ENCODE measurements around the gene PRDM11. TPM values are rescaled to one million over a fixed set of nuclear protein-coding genes. Genes with fewer than 3 reads are reported as not detected.

PRDM11 gene
- total and polyA plus RNA-seq, 10 of the 15 experiments (the other 5 are each of a cell fraction or from before 2014, with no cell fraction given), result 0.03 to 2.4 (median 0.53) TPM

- H3K4me3 ChIP-seq, result no peak overlapping the region
- ATAC-seq (no peak), FAIRE-seq (no peak), DNase-seq (ENCODE audit: low read depth, low spot score) (no peak)
- intact Hi-C loops (cut with micrococcal nuclease; ENCODE audit: unreplicated experiment), result no loop called here
- no peak overlapping the region for H3K4me2 ChIP-seq (ENCODE audit: control insufficient read depth, insufficient read depth)
- ChIA-PET CTCF (no interaction called here), POLR2A (no interaction called here), RAD21 (ENCODE audit: unreplicated experiment) (no interaction called here), SMC1A (ENCODE audit: uncharacterized antibody, unreplicated experiment) (no interaction called here)
- no peak overlapping the region for H2AFZ ChIP-seq (ENCODE audit: control insufficient read depth, low read depth, low read length)
- no peak for TF ChIP-seq SP1 (IDR thresholded peaks at IDR 0.05; ENCODE audit: low read depth, low read length)
- no peak for TF ChIP-seq CHD4 (IDR thresholded peaks at IDR 0.05)
- no peak for TF ChIP-seq HDGF (IDR thresholded peaks at IDR 0.05)
- TF ChIP-seq, protein P1, sequence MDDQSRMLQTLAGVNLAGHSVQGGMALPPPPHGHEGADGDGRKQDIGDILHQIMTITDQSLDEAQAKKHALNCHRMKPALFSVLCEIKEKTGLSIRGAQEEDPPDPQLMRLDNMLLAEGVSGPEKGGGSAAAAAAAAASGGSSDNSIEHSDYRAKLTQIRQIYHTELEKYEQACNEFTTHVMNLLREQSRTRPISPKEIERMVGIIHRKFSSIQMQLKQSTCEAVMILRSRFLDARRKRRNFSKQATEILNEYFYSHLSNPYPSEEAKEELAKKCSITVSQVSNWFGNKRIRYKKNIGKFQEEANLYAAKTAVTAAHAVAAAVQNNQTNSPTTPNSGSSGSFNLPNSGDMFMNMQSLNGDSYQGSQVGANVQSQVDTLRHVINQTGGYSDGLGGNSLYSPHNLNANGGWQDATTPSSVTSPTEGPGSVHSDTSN (IDR thresholded peaks at IDR 0.05; ENCODE audit: insufficient replicate concordance, low read depth, low read length), result no peak
- no peak for TF ChIP-seq TCF3 (IDR thresholded peaks at IDR 0.05; ENCODE audit: borderline replicate concordance, insufficient read depth, low read depth, low read length)
- no peak overlapping the region for H3K9ac ChIP-seq (ENCODE audit: control insufficient read depth, insufficient read depth, low read length)
- no peaks in the 10 kb centered on the region; the same call in 2 of the 3 replicates for H3K9me3 ChIP-seq (replicated peaks; ENCODE audit: control insufficient read depth, insufficient read depth, low read length)
- BruUV-seq (replicated peaks), result no TSS peak
- no peaks in the 10 kb centered on the region for H3K36me3 ChIP-seq (ENCODE audit: control insufficient read depth in 2 of 2, insufficient read depth in 2 of 2, low read length in 1 of 2)
- H3K4me1 ChIP-seq (ENCODE audit: control insufficient read depth, insufficient read depth, low read length), result no peaks in the 10 kb centered on the region; the same call in 1 of the 2 replicates
- peaks cover 2 to 6% of the 10 kb centered on the region in 2 experiments; a peak in 3 of 4 replicates for H3K27me3 ChIP-seq (replicated peaks in 1 of 2; ENCODE audit: control insufficient read depth in 2 of 2, insufficient read depth in 2 of 2, low read length in 1 of 2)
- no peaks in the 10 kb centered on the region for H3K79me2 ChIP-seq (ENCODE audit: control insufficient read depth, insufficient read depth, low read length)
- no peaks in the 10 kb centered on the region for H4K20me1 ChIP-seq (ENCODE audit: control insufficient read depth, insufficient read depth)
- no peak overlapping the region for H3K27ac ChIP-seq (ENCODE audit: control insufficient read depth, insufficient read depth)
- 5% methylated on average over 2 of the region's 3 CpGs for WGBS (ENCODE audit: insufficient coverage, insufficient replicate concordance, low lambda C conversion rate, missing lambda C conversion rate)
- in situ Hi-C loops (cut with MboI), result no loop called here
Observed at GRCh38 chr11:45145083-45145378, 1.4 kb upstream of the PRDM11 start.

- no peaks in the 10 kb centered on the region for H3K79me2 ChIP-seq (ENCODE audit: control insufficient read depth, insufficient read depth, low read length)
- DNase-seq (ENCODE audit: low read depth, low spot score), result no peak
- FAIRE-seq, result no peak
- WGBS (ENCODE audit: insufficient coverage, insufficient replicate concordance, low lambda C conversion rate, missing lambda C conversion rate), result 51% methylated on average over 23 of the region's 23 CpGs
- no peak for ATAC-seq
- ChIA-PET CTCF (no interaction called here), SMC1A (ENCODE audit: uncharacterized antibody, unreplicated experiment) (no interaction called here), POLR2A (no interaction called here), RAD21 (ENCODE audit: unreplicated experiment) (no interaction called here)
- H4K20me1 ChIP-seq (ENCODE audit: control insufficient read depth, insufficient read depth), result no peaks in the 10 kb centered on the region
- intact Hi-C loops (cut with micrococcal nuclease; ENCODE audit: unreplicated experiment) (no loop called here), in situ Hi-C loops (cut with MboI) (no loop called here)
- H3K9me3 ChIP-seq (replicated peaks; ENCODE audit: control insufficient read depth, insufficient read depth, low read length), result no peaks in the 10 kb centered on the region; the same call in 2 of the 3 replicates
- H3K27me3 ChIP-seq (replicated peaks in 1 of 2; ENCODE audit: control insufficient read depth in 2 of 2, insufficient read depth in 2 of 2, low read length in 1 of 2), result peaks cover 2 to 6% of the 10 kb centered on the region in 2 experiments; a peak in 3 of 4 replicates
- no peak overlapping the region for H3K27ac ChIP-seq (ENCODE audit: control insufficient read depth, insufficient read depth)
- peak overlapping the region; percentile 70; the same call in 1 of the 2 replicates for H3K4me3 ChIP-seq
- no peaks in the 10 kb centered on the region for H3K36me3 ChIP-seq (ENCODE audit: control insufficient read depth in 2 of 2, insufficient read depth in 2 of 2, low read length in 1 of 2)
- H2AFZ ChIP-seq (ENCODE audit: control insufficient read depth, low read depth, low read length), result no peak overlapping the region
- H3K4me2 ChIP-seq (ENCODE audit: control insufficient read depth, insufficient read depth), result peak overlapping the region; percentile 75
- no peak for TF ChIP-seq STAT1 (conservative IDR thresholded peaks at IDR 0.05)
- no TSS peak for BruUV-seq (replicated peaks)
- no peaks in the 10 kb centered on the region; the same call in 1 of the 2 replicates for H3K4me1 ChIP-seq (ENCODE audit: control insufficient read depth, insufficient read depth, low read length)
- H3K9ac ChIP-seq (ENCODE audit: control insufficient read depth, insufficient read depth, low read length), result no peak overlapping the region
Observed at GRCh38 chr11:45145379-45146071, 914 bp upstream of the PRDM11 start.
